ENCODE measurements around the gene WWOX. TPM values are rescaled to one million over a fixed set of nuclear protein-coding genes. Genes with fewer than 3 reads are reported as not detected.

WWOX gene
- total RNA-seq, 1 experiment from 2014 or later, result 15.6 TPM

GRCh38 chr16:78635807-78636206 lies 536.4 kb downstream of the WWOX start:
- Histone ChIP-seq H2AK5ac (ENCODE audit: insufficient read length, low read length) (no peak overlapping the region), H4K20me1 (ENCODE audit: control insufficient read depth, insufficient read depth, insufficient read length) (no peaks in the 10 kb centered on the region), H2BK5ac (ENCODE audit: insufficient read length, low read length) (no peak overlapping the region), H3T11ph (ENCODE audit: low read length) (no peak overlapping the region), H3K4ac (ENCODE audit: low read depth, low read length) (no peak overlapping the region), H4K8ac (replicated peaks; ENCODE audit: insufficient read length, low read depth, low read length) (no peak overlapping the region), H3K23ac (ENCODE audit: insufficient read length, low read depth, low read length) (no peak overlapping the region), H2BK12ac (ENCODE audit: insufficient read length, low read depth, low read length) (no peak overlapping the region), H3K18ac (ENCODE audit: insufficient read length, low read depth, low read length) (no peak overlapping the region), H2BK120ac (ENCODE audit: low read depth, low read length, poor library complexity, severe bottlenecking) (no peak overlapping the region), H3K14ac (ENCODE audit: insufficient read depth, low read length) (no peak overlapping the region), H3K23me2 (ENCODE audit: insufficient read length, low read depth, low read length, poor library complexity, severe bottlenecking) (no peaks in the 10 kb centered on the region), H4K91ac (ENCODE audit: insufficient read length, low read depth, low read length) (no peak overlapping the region), H3K79me1 (ENCODE audit: insufficient read depth, low read depth, low read length, poor library complexity, severe bottlenecking) (no peaks in the 10 kb centered on the region), H3K56ac (ENCODE audit: insufficient read length, low read depth, low read length) (no peak overlapping the region), H2BK20ac (ENCODE audit: low read depth, low read length, poor library complexity, severe bottlenecking) (no peak overlapping the region), H2AFZ (ENCODE audit: low read length) (no peak overlapping the region), H4K5ac (ENCODE audit: insufficient read length, low read depth, low read length) (no peak overlapping the region), H3K4me2 (ENCODE audit: insufficient read depth, insufficient read length, low read length) (no peak overlapping the region), H3K4me1 (ENCODE audit: insufficient read depth, low read length) (no peaks in the 10 kb centered on the region), H3K79me2 (ENCODE audit: insufficient read depth, low read length) (no peaks in the 10 kb centered on the region), H2BK15ac (ENCODE audit: low read depth, low read length) (no peak overlapping the region), H3K9me3 (ENCODE audit: control insufficient read depth, low read depth, low read length) (no peaks in the 10 kb centered on the region), H3K27me3 (ENCODE audit: insufficient read depth, low read length) (no peaks in the 10 kb centered on the region), H3K27ac (ENCODE audit: insufficient read length, low read depth, low read length) (no peak overlapping the region), H3K9ac (ENCODE audit: extremely low read depth, insufficient read length, low read length) (no peak overlapping the region)
- TF ChIP-seq CTCF (conservative IDR thresholded peaks at IDR 0.05), result no peak
- H3K4me1 Mint-ChIP-seq, result peaks cover 2 to 16% of the 10 kb centered on the region in 2 experiments
- H3K27me3 Mint-ChIP-seq (ENCODE audit: low read depth), result no peaks in the 10 kb centered on the region
- peaks cover 0 to 5% (median 1%) of the 10 kb centered on the region in 3 experiments; a peak in 2 of 7 replicates for H3K36me3 Mint-ChIP-seq (ENCODE audit: insufficient read depth in 1 of 3, low read depth in 3 of 3)
- no peak overlapping the region for H3K27ac Mint-ChIP-seq
- H3K9me3 Mint-ChIP-seq, result peaks cover 4 to 8% of the 10 kb centered on the region in 2 experiments; a peak in 4 of 5 replicates
- WGBS (ENCODE audit: extremely low coverage, insufficient read length, low lambda C conversion rate), result no CpG with 5 or more reads among the region's 9 CpGs
- no peak for DNase-seq
- H3K4me3 Mint-ChIP-seq, result no peak overlapping the region
